Loucy (cell line): Measurements from ENCODE around the gene ABCA9.

Source experiments
- H2AFZ ChIP-seq: fragments of 200-600 bp; sonication (generic); 2 replicates; pipeline ENCODE4 v1.6.0; 2016; ENCODE audit warnings: antibody characterized with exemption, mild to moderate bottlenecking, low read length, moderate library complexity
- H3F3A ChIP-seq: fragments of 200-600 bp; 2 replicates; pipeline ENCODE4 v1.6.0; 2016; ENCODE audit warnings: antibody characterized with exemption, low read depth, mild to moderate bottlenecking
- H3K27me3 ChIP-seq: fragments of 200-600 bp; sonication (generic); 2 replicates; pipeline ENCODE4 v1.6.1; 2014; ENCODE audit warnings: low read length, mild to moderate bottlenecking; ENCODE audit not compliant: insufficient read depth, poor library complexity, severe bottlenecking
- H3K36me3 ChIP-seq: fragments of 200-600 bp; sonication (generic); 2 replicates; pipeline ENCODE4 v1.6.1; 2016; ENCODE audit warnings: low read length; ENCODE audit not compliant: insufficient read depth
- H3K4me1 ChIP-seq: fragments of 200-600 bp; sonication (generic); 2 replicates; pipeline ENCODE4 v1.5.1; 2014; ENCODE audit warnings: low read length, mild to moderate bottlenecking; ENCODE audit not compliant: insufficient read depth, poor library complexity, severe bottlenecking
- H3K4me2 ChIP-seq: fragments of 200-600 bp; sonication (generic); 2 replicates; pipeline ENCODE4 v1.6.0; 2014; ENCODE audit warnings: antibody characterized with exemption, low read length, low read depth, mild to moderate bottlenecking; ENCODE audit not compliant: poor library complexity, severe bottlenecking
- H3K4me3 ChIP-seq: fragments of 200-600 bp; sonication (generic); 2 replicates; pipeline ENCODE4 v1.5.1; 2014; ENCODE audit warnings: low read length, mild to moderate bottlenecking, mixed read lengths; ENCODE audit not compliant: poor library complexity, severe bottlenecking
- H3K79me2 ChIP-seq: fragments of 200-600 bp; sonication (generic); 2 replicates; pipeline ENCODE4 v1.6.1; 2014; ENCODE audit warnings: low read length; ENCODE audit not compliant: insufficient read depth
- H3K9ac ChIP-seq: fragments of 200-600 bp; sonication (generic); 2 replicates; pipeline ENCODE4 v1.6.0; 2014; ENCODE audit warnings: mild to moderate bottlenecking, low read depth, low read length, moderate library complexity; ENCODE audit not compliant: poor library complexity, severe bottlenecking
- H3K9me2 ChIP-seq: fragments of 200-600 bp; sonication (generic); replicated peaks from 2 replicates; pipeline ENCODE4 v1.6.1; 2016; ENCODE audit warnings: low read depth, low read length, mixed read lengths
- H3K9me3 ChIP-seq: fragments of 200-600 bp; sonication (generic); 2 replicates; pipeline ENCODE4 v1.6.1; 2014; ENCODE audit warnings: mild to moderate bottlenecking, antibody characterized with exemption, low read length, low read depth; ENCODE audit not compliant: insufficient read depth
- H4K20me1 ChIP-seq: fragments of 200-600 bp; sonication (generic); 2 replicates; pipeline ENCODE4 v1.6.0; 2014; ENCODE audit warnings: antibody characterized with exemption, low read length, mild to moderate bottlenecking; ENCODE audit not compliant: insufficient read depth, poor library complexity, severe bottlenecking
- CTCF ChIP-seq: fragments of 200-600 bp; sonication (generic); conservative IDR thresholded peaks from 2 replicates; pipeline ENCODE4 v1.5.1; 2014; ENCODE audit warnings: mild to moderate bottlenecking, antibody characterized with exemption, low read length
- EZH2phosphoT487 ChIP-seq: fragments of 200-600 bp; IDR thresholded peaks from 2 replicates; pipeline ENCODE4 v1.6.1; 2018; ENCODE audit warnings: antibody characterized with exemption, mild to moderate bottlenecking, moderate library complexity, borderline replicate concordance

The ABCA9 gene

GRCh38 chr17:69018687-69019086, 42.0 kb downstream of the ABCA9 start:
- no peak overlapping the region for H3K4me3 ChIP-seq
- TF ChIP-seq EZH2phosphoT487 (no peak), CTCF (no peak)
- H2AFZ ChIP-seq, result no peak overlapping the region

GRCh38 chr17:69018022-69018615, 42.6 kb downstream of the ABCA9 start:
- Histone ChIP-seq H3K79me2 (no peaks in the 10 kb centered on the region), H3K9ac (no peak overlapping the region), H3K9me3 (no peaks in the 10 kb centered on the region), H3K4me3 (no peak overlapping the region), H3F3A (no peaks in the 10 kb centered on the region), H3K27me3 (no peaks in the 10 kb centered on the region), H3K4me1 (no peaks in the 10 kb centered on the region), H3K4me2 (no peak overlapping the region), H3K9me2 (no peaks in the 10 kb centered on the region), H2AFZ (no peak overlapping the region), H4K20me1 (no peaks in the 10 kb centered on the region), H3K36me3 (no peaks in the 10 kb centered on the region)
- TF ChIP-seq EZH2phosphoT487 (no peak), CTCF (no peak)

More at GRCh38 chr17:69018687-69019086, 42.0 kb downstream of the ABCA9 start:
- no peaks in the 10 kb centered on the region for H3K27me3 ChIP-seq
- no peak overlapping the region for H3K4me2 ChIP-seq
- H3K36me3 ChIP-seq, result no peaks in the 10 kb centered on the region
- H3K4me1 ChIP-seq, result no peaks in the 10 kb centered on the region
- H3K9me3 ChIP-seq, result no peaks in the 10 kb centered on the region
- no peaks in the 10 kb centered on the region for H3K79me2 ChIP-seq
- no peaks in the 10 kb centered on the region for H4K20me1 ChIP-seq
- no peaks in the 10 kb centered on the region for H3K9me2 ChIP-seq
- H3F3A ChIP-seq, result no peaks in the 10 kb centered on the region
- no peak overlapping the region for H3K9ac ChIP-seq

GRCh38 chr17:69015631-69016030, 45.1 kb downstream of the ABCA9 start:
- H2AFZ ChIP-seq, result no peak overlapping the region
- H3K4me1 ChIP-seq, result no peaks in the 10 kb centered on the region
- H3K9me3 ChIP-seq, result no peaks in the 10 kb centered on the region
- H3F3A ChIP-seq, result no peaks in the 10 kb centered on the region
- H3K79me2 ChIP-seq, result no peaks in the 10 kb centered on the region
- H3K9me2 ChIP-seq, result no peaks in the 10 kb centered on the region
- H3K4me3 ChIP-seq, result no peak overlapping the region
- H3K9ac ChIP-seq, result no peak overlapping the region
- no peaks in the 10 kb centered on the region for H3K36me3 ChIP-seq
- H3K27me3 ChIP-seq, result no peaks in the 10 kb centered on the region
- H3K4me2 ChIP-seq, result no peak overlapping the region
- no peaks in the 10 kb centered on the region for H4K20me1 ChIP-seq
- no peak for TF ChIP-seq EZH2phosphoT487
